Hepatocyte (in vitro differentiated cells): ENCODE data around the gene SPECC1L.

Experiments
- CTCF ChIP-seq: fragments of 200-600 bp; sonication (generic); IDR thresholded peaks from 2 replicates; pipeline ENCODE4 v1.5.1; 2016; ENCODE audit warnings: antibody characterized with exemption, mild to moderate bottlenecking; ENCODE audit not compliant: poor library complexity
- EZH2 ChIP-seq: fragments of 200-600 bp; sonication (generic); IDR thresholded peaks from 2 replicates; pipeline ENCODE4 v1.6.1; 2016; ENCODE audit warnings: antibody characterized with exemption, mild to moderate bottlenecking, borderline replicate concordance

- TF ChIP-seq EZH2 (no peak), CTCF (no peak)
Observed at GRCh38 chr22:24441406-24442351, 171.0 kb downstream of the SPECC1L start.
